Transverse colon (tissue), 4 donors: ENCODE data around the gene APC2. TPM values are rescaled to one million over a fixed set of nuclear protein-coding genes. Genes with fewer than 3 reads are reported as not detected.
A peak's percentile ranks its signal among the peaks of the same experiment; 100 is the strongest.

Experiments used
- DNase-seq: peaks from one replicate; pipeline ENCODE4 v3.0.0-alpha.2; 2019
- H3K27ac ChIP-seq, 4 donors: fragments of 200-600 bp; sonication (generic); 2 replicates each; pipeline ENCODE4 v1.5.1; 2016 to 2018; ENCODE audit warnings: inconsistent platforms in 4 of 4
- H3K27me3 ChIP-seq: fragments of 200-600 bp; sonication (generic); 2 replicates; pipeline ENCODE4 v1.5.1; 2017; ENCODE audit warnings: inconsistent platforms
- H3K36me3 ChIP-seq, 4 donors: fragments of 200-600 bp; sonication (generic); 2 replicates each; pipeline ENCODE4 v1.5.1; 2017 to 2019; ENCODE audit warnings: inconsistent platforms in 4 of 4
- H3K4me1 ChIP-seq, 4 donors: fragments of 200-600 bp; sonication (generic); 2 replicates each; pipeline ENCODE4 v1.5.1; 2017 to 2020; ENCODE audit warnings: inconsistent platforms in 4 of 4
- H3K4me3 ChIP-seq, 4 donors: fragments of 200-600 bp; sonication (generic); 1 replicate in 1 of 4; 2 replicates in 3 of 4; pipeline versions ENCODE4 v1.5.1 to v1.6.1; 2017 to 2019; ENCODE audit warnings: inconsistent platforms in 4 of 4
- H3K9me3 ChIP-seq, 2 donors: fragments of 200-600 bp; sonication (generic); 2 replicates each; pipeline ENCODE4 v1.5.1; 2017 to 2019; ENCODE audit warnings: inconsistent platforms in 2 of 2
- EP300 ChIP-seq: sonication (generic); formaldehyde crosslinking; IDR thresholded peaks from one replicate; pipeline ENCODE4 v1.6.1; 2017; ENCODE audit warnings: antibody characterized with exemption, low read depth
- POLR2A ChIP-seq: fragments of 450-650 bp; IDR thresholded peaks from one replicate; pipeline ENCODE4 v1.6.1; 2016; ENCODE audit warnings: antibody characterized with exemption, mild to moderate bottlenecking, moderate library complexity
- POLR2AphosphoS5 ChIP-seq, 3 donors: sonication (generic); formaldehyde crosslinking; IDR thresholded peaks; one replicate each; pipeline ENCODE4 v1.6.1; 2016; ENCODE audit warnings: antibody characterized with exemption in 3 of 3
- WGBS, 2 donors: methylation state at CpG; one replicate each; pipeline ENCODE4 v1.1.5; 2018; ENCODE audit warnings: low coverage in 1 of 2; 5-methylcytosine and 5-hydroxymethylcytosine counted together
- in situ Hi-C, 4 donors: fragments of 200-750 bp; cut with MboI; loops; one replicate each; pipeline versions ENCODE4 v1.15.0 to v1.15.1; 2017; ENCODE audit warnings: low sequenced_read_pairs in 3 of 4, low pct_ligation_motif_present in 1 of 4, low pct_unique_long_range_greater_than_20kb in 1 of 4
- intact Hi-C: fragments of 100-400 bp; cut with DNase I; formaldehyde crosslinking; loops from one replicate; pipeline ENCODE4 v1.15.1; 2023; ENCODE audit warnings: low total_unique reads
- total RNA-seq, 4 donors: library from RNA; depleted of rRNA; stranded (reverse); fragments of >200 nt; gene quantifications; one replicate each; pipeline ENCODE4 v1.1.0, GENCODE V29; 2016
- TF ChIP-seq, protein P1 (sequence below), 5 experiments: fragments of 200-600 bp in 3 of 5; fragments of 450-650 bp in 2 of 5; sonication (generic) in 3 of 5; IDR thresholded peaks; 1 replicate in 2 of 5; 2 replicates in 3 of 5; pipeline ENCODE4 v1.5.1; 2016 to 2017; ENCODE audit warnings: antibody characterized with exemption in 5 of 5, inconsistent platforms in 3 of 5, mild to moderate bottlenecking in 2 of 5, moderate library complexity in 1 of 5

The APC2 gene
- total RNA-seq, 4 donors from 2014 or later = under 0.01 to 6.0 (median 0.36) TPM

DNA sequence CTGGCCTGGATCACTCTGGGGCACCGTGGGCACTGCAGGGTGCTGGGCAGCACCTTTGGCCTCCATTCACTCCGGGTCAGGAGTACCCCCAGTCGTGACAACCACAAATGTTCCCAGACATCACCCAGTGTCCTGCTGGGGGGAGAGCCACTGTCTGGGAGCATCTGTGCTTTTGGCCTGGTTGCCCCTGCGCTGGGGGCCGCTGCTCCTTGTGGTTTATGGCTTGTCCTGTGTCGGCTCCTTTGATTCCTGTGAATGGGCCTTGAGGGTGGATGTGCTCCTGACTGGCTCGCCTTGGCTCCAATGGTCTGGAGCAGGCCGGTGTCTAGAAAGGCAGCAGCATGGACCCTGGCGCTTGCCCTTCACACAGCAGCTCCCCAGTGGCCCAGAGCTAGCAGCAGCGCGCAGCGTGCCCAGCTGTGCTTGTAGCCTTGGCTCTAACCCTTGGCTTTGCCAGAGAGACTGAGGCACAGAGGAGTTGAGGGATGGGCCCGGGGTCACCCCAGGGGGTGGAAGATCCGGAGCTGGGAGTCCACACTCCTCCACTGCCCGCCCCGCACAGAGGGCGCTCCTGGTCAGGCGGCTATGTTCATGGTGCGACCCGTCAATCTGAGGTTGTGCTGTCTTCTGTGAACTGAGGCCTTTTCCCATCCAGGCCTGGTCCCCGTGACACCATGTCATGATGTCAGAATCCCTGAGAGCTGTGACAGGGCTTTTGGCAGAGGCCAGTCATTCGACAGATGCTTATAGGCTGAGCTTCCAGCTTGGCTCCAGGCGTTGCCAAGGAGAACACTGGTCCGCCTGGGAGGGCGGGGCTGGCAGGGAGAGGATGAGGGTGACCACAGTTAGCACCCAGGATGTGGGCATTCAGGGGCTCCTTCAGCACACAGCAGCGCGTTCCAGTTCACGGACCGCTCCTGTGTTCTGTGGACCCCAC, 38.4 kb upstream of the APC2 start:
- WGBS, 2 donors = 66% methylated on average over 23 of the region's 29 CpGs; no CpG with 5 or more reads in 1 of the 2 donors
- in situ Hi-C loops = no loop called here
- intact Hi-C loops = no loop called here

DNA sequence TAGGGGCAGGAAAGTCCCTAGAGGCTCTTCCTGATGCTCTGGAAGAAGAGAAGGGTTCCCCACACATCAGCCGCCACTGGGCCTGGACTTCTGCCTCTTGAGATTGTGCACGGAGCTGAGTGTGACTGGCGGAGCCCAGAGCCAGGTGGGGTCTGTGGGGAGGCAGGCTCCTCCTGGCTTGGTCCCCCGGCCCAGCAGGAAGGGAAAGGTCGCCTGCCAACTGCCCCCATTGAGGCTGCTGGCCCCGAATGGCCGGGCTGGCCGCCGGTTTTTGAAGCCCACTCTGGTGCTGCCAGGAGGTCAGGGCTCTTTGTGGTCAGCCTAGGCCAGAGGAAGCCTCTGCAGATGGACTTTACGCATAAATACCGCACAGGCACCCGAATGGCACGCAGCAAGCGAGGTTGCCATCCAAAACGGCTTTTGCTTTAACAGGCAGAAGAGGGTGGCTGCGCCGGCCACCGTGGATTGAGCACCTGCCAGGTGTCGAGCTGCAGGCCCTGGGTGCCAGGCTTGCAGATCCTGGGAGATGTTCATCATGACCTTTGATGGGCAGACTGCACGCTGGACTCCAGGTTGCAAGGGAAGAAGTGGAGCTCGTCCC, 37.5 kb upstream of the APC2 start:
- WGBS, 2 donors = 77% methylated on average over 20 of the region's 21 CpGs; no CpG with 5 or more reads in 1 of the 2 donors
- H3K4me1 ChIP-seq = peaks cover 53 to 74% (median 71%) of the 10 kb centered on the region in 4 donors
- TF ChIP-seq, protein P1, sequence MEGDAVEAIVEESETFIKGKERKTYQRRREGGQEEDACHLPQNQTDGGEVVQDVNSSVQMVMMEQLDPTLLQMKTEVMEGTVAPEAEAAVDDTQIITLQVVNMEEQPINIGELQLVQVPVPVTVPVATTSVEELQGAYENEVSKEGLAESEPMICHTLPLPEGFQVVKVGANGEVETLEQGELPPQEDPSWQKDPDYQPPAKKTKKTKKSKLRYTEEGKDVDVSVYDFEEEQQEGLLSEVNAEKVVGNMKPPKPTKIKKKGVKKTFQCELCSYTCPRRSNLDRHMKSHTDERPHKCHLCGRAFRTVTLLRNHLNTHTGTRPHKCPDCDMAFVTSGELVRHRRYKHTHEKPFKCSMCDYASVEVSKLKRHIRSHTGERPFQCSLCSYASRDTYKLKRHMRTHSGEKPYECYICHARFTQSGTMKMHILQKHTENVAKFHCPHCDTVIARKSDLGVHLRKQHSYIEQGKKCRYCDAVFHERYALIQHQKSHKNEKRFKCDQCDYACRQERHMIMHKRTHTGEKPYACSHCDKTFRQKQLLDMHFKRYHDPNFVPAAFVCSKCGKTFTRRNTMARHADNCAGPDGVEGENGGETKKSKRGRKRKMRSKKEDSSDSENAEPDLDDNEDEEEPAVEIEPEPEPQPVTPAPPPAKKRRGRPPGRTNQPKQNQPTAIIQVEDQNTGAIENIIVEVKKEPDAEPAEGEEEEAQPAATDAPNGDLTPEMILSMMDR (IDR thresholded peaks at IDR 0.05) = no peak
- TF ChIP-seq POLR2A (no peak), POLR2AphosphoS5 (IDR thresholded peaks at IDR 0.05) (no peak)
- H3K4me3 ChIP-seq = no peak overlapping the region
- no peak for DNase-seq
- no peaks in the 10 kb centered on the region for H3K9me3 ChIP-seq
- H3K27ac ChIP-seq = peak overlapping the region in 2 of 4 donors; percentile 11 to 39
- H3K27me3 ChIP-seq = no peaks in the 10 kb centered on the region
- intact Hi-C loops (no loop called here), in situ Hi-C loops (no loop called here)
- H3K36me3 ChIP-seq = no peaks in the 10 kb centered on the region

More for the DNA sequence above, 38.4 kb upstream of the APC2 start:
- Histone ChIP-seq H3K4me1 (peaks cover 45 to 69% (median 65%) of the 10 kb centered on the region in 4 donors), H3K36me3 (no peaks in the 10 kb centered on the region), H3K27ac (peak overlapping the region in 3 of 4 donors; percentile 31 to 96 (median 39)), H3K4me3 (no peak overlapping the region), H3K9me3 (no peaks in the 10 kb centered on the region), H3K27me3 (no peaks in the 10 kb centered on the region)
- TF ChIP-seq POLR2A (no peak), EP300 (no peak), POLR2AphosphoS5 (IDR thresholded peaks at IDR 0.05) (no peak)
- TF ChIP-seq, protein P1 (IDR thresholded peaks at IDR 0.05) = no peak
- DNase-seq = peak; percentile 30

DNA sequence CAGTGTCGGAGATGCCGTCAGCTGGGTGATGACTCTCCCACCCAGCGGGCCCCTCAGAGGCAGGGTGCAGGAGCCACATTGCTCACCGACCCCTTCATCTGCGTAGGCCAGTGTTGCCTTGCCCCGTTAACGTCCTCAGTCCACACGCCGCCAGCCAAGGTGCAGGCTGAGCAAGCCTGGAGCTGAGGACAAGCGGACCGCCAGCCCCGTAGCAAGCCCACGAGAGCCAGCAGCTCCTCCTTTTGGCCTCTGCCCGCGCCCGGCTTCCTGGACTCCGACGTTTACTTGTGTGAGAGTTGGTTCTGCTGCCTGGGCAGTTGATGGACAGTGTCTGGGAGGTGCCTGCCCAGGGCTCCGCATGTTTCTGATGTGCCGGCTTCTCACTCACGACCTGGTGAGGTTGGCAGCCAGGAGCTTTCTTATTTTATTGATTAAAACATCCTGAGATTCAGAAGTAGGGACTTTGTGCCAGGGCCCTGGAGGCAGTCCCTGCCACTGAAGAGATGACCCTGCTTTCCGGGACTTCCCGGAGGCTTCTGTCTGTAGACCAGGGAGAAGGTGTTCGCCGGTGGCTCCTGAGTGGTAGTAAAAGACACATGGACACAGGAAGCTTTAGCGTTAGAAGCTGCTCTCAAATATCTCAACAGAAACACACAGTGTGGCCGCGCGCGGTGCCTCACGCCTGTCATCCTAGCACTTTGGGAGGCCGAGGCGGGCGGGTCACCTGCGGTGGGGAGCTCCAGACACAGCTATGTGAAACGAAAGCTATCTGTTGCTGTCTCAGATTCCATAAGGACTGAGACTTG, 36.7 kb upstream of the APC2 start:
- H3K27me3 ChIP-seq = no peaks in the 10 kb centered on the region
- TF ChIP-seq POLR2A = no peak
- TF ChIP-seq, protein P1 (IDR thresholded peaks at IDR 0.05) = no peak
- no peak for TF ChIP-seq EP300
- no peak for TF ChIP-seq POLR2AphosphoS5 (IDR thresholded peaks at IDR 0.05)
- no peaks in the 10 kb centered on the region for H3K36me3 ChIP-seq
- in situ Hi-C loops = no loop called here
- 81 to 100% methylated on average over 1 to 36 of the region's 36 CpGs for WGBS, 2 donors
- H3K27ac ChIP-seq = no peak overlapping the region
- peaks cover 53 to 78% (median 73%) of the 10 kb centered on the region in 4 donors for H3K4me1 ChIP-seq
- intact Hi-C loops = no loop called here
- DNase-seq = no peak
- H3K9me3 ChIP-seq = no peaks in the 10 kb centered on the region
- H3K4me3 ChIP-seq = no peak overlapping the region
